GM18511 (cell line): ENCODE results near the gene C2orf81.
A peak's percentile ranks its signal among the peaks of the same experiment; 100 is the strongest.
"Not testable (repeated sequence)": the region's sequence is repeated elsewhere in the genome, so short reads cannot be mapped to it uniquely, and the experiment has no call there.

ENCODE experiments used
- ATAC-seq: cut with Tn5 transposase; IDR thresholded peaks from one replicate; pipeline ENCODE4 v1.9.1; 2021; ENCODE audit warnings: mild to moderate bottlenecking, moderate library complexity; ENCODE audit not compliant: unreplicated experiment

C2orf81 gene

GRCh38 chr2:74444498-74445318 lies 23.3 kb upstream of the C2orf81 start:
- ATAC-seq = no peak

- not testable (repeated sequence) for ATAC-seq
Observed at GRCh38 chr2:74442483-74443297, 21.3 kb upstream of the C2orf81 start.

- ATAC-seq = peak; percentile 33
Observed at GRCh38 chr2:74441690-74442482, 20.5 kb upstream of the C2orf81 start, which contains the start of gene RTKN. TSS of gene RTKN (minus strand) at chr2:74441937. CDS start at chr2:74441816, 121 bp downstream.

GRCh38 chr2:74441170-74441689 lies 19.8 kb upstream of the C2orf81 start:
- no peak for ATAC-seq

- peak; percentile 88 for ATAC-seq
Observed at GRCh38 chr2:74440378-74441169, 19.2 kb upstream of the C2orf81 start.

GRCh38 chr2:74439803-74440377 lies 18.5 kb upstream of the C2orf81 start:
- ATAC-seq = peak; percentile 1

GRCh38 chr2:74439373-74439772 lies 18.0 kb upstream of the C2orf81 start:
- ATAC-seq = no peak

GRCh38 chr2:74438248-74438647 lies 16.8 kb upstream of the C2orf81 start:
- ATAC-seq = no peak

- no peak for ATAC-seq
Observed at GRCh38 chr2:74436848-74437695, 15.7 kb upstream of the C2orf81 start.

- no peak for ATAC-seq
Observed at GRCh38 chr2:74436111-74436805, 14.8 kb upstream of the C2orf81 start.

GRCh38 chr2:74430502-74430901 lies 9.1 kb upstream of the C2orf81 start:
- ATAC-seq = no peak

GRCh38 chr2:74429487-74430451 lies 8.3 kb upstream of the C2orf81 start:
- ATAC-seq = no peak

- no peak for ATAC-seq
Observed at GRCh38 chr2:74428675-74429074, 7.3 kb upstream of the C2orf81 start.

- ATAC-seq = no peak
Observed at GRCh38 chr2:74427551-74427950, 6.1 kb upstream of the C2orf81 start.

- no peak for ATAC-seq
Observed at GRCh38 chr2:74426181-74426758, 4.9 kb upstream of the C2orf81 start.

- ATAC-seq = no peak
Observed at GRCh38 chr2:74425523-74425922, 4.1 kb upstream of the C2orf81 start.

- no peak for ATAC-seq
Observed at GRCh38 chr2:74424995-74425406, 3.6 kb upstream of the C2orf81 start.
